DND-41 (cell line): Measurements from ENCODE around the gene GGT7.

ENCODE experiments used
- ATAC-seq: fragments of 200-7000 bp; cut with Tn5 transposase; 3 replicates; pipeline ENCODE4 v1.9.1; 2021; ENCODE audit warnings: low read depth; ENCODE audit not compliant: insufficient read depth
- DNase-seq: peaks from one replicate; pipeline ENCODE4 v3.0.0-alpha.2; 2020
- H2AFZ ChIP-seq: 2 replicates; pipeline ENCODE4 v1.6.0; 2012; ENCODE audit warnings: low read depth, low read length
- H3K27ac ChIP-seq: 2 replicates; pipeline ENCODE4 v1.5.1; 2012; ENCODE audit warnings: low read length, inconsistent platforms
- H3K27me3 ChIP-seq: fragments of 200-600 bp; sonication (generic); 2 replicates; pipeline ENCODE4 v1.6.0; 2012; ENCODE audit warnings: low read length, mild to moderate bottlenecking, inconsistent platforms; ENCODE audit not compliant: insufficient read depth, poor library complexity
- H3K36me3 ChIP-seq: 2 replicates; pipeline ENCODE4 v1.5.1; 2012; ENCODE audit warnings: low read length, inconsistent platforms; ENCODE audit not compliant: insufficient read depth
- H3K4me1 ChIP-seq: 2 replicates; pipeline ENCODE4 v1.5.1; 2012; ENCODE audit warnings: mild to moderate bottlenecking, low read length; ENCODE audit not compliant: insufficient read depth
- H3K4me2 ChIP-seq: 2 replicates; pipeline ENCODE4 v1.6.0; 2012; ENCODE audit warnings: mild to moderate bottlenecking, moderate library complexity, low read length, inconsistent platforms; ENCODE audit not compliant: insufficient read depth
- H3K4me3 ChIP-seq, 2 experiments: fragments of 200-600 bp in 1 of 2; shearing (Covaris generic) in 1 of 2; 2 replicates each; pipeline ENCODE4 v1.5.1; 2012 to 2016; ENCODE audit warnings: inconsistent platforms in 2 of 2, low read length in 2 of 2, mild to moderate bottlenecking in 2 of 2, low read depth in 1 of 2, moderate library complexity in 1 of 2
- H3K79me2 ChIP-seq: 2 replicates; pipeline ENCODE4 v1.6.0; 2012; ENCODE audit warnings: low read length, inconsistent platforms; ENCODE audit not compliant: insufficient read depth
- H3K9ac ChIP-seq: 2 replicates; pipeline ENCODE4 v1.6.0; 2012; ENCODE audit warnings: low read depth, mild to moderate bottlenecking, inconsistent platforms, low read length, moderate library complexity
- H3K9me3 ChIP-seq: 2 replicates; pipeline ENCODE4 v1.5.1; 2012; ENCODE audit warnings: low read length, moderate library complexity, mild to moderate bottlenecking, inconsistent platforms; ENCODE audit not compliant: insufficient read depth, severe bottlenecking
- H4K20me1 ChIP-seq: 2 replicates; pipeline ENCODE4 v1.6.0; 2012; ENCODE audit warnings: low read length; ENCODE audit not compliant: insufficient read depth
- EZH2 ChIP-seq: IDR thresholded peaks from 3 replicates; pipeline ENCODE4 v1.6.1; 2012; ENCODE audit warnings: borderline replicate concordance, low read depth, mild to moderate bottlenecking, moderate library complexity, low read length, inconsistent platforms; ENCODE audit not compliant: severe bottlenecking
- TF ChIP-seq, protein P1 (sequence below): IDR thresholded peaks from 2 replicates; pipeline ENCODE4 v1.5.1; 2012; ENCODE audit warnings: borderline replicate concordance, low read length, moderate library complexity, mild to moderate bottlenecking; ENCODE audit not compliant: poor library complexity, severe bottlenecking; ENCODE audit errors: extremely low read depth

The GGT7 gene

GRCh38 chr20:34891166-34892062, 18.8 kb upstream of the GGT7 start:
- Histone ChIP-seq H4K20me1 (no peaks in the 10 kb centered on the region), H3K79me2 (no peaks in the 10 kb centered on the region), H3K4me1 (no peaks in the 10 kb centered on the region), H3K27me3 (no peaks in the 10 kb centered on the region), H3K27ac (no peak overlapping the region), H2AFZ (no peak overlapping the region), H3K36me3 (no peaks in the 10 kb centered on the region), H3K4me3 (no peak overlapping the region), H3K9ac (no peak overlapping the region), H3K9me3 (no peaks in the 10 kb centered on the region), H3K4me2 (no peak overlapping the region)
- TF ChIP-seq EZH2, result no peak
- TF ChIP-seq, protein P1, sequence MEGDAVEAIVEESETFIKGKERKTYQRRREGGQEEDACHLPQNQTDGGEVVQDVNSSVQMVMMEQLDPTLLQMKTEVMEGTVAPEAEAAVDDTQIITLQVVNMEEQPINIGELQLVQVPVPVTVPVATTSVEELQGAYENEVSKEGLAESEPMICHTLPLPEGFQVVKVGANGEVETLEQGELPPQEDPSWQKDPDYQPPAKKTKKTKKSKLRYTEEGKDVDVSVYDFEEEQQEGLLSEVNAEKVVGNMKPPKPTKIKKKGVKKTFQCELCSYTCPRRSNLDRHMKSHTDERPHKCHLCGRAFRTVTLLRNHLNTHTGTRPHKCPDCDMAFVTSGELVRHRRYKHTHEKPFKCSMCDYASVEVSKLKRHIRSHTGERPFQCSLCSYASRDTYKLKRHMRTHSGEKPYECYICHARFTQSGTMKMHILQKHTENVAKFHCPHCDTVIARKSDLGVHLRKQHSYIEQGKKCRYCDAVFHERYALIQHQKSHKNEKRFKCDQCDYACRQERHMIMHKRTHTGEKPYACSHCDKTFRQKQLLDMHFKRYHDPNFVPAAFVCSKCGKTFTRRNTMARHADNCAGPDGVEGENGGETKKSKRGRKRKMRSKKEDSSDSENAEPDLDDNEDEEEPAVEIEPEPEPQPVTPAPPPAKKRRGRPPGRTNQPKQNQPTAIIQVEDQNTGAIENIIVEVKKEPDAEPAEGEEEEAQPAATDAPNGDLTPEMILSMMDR, result no peak
- no peak for DNase-seq
- ATAC-seq, result peak; percentile 72

DNA sequence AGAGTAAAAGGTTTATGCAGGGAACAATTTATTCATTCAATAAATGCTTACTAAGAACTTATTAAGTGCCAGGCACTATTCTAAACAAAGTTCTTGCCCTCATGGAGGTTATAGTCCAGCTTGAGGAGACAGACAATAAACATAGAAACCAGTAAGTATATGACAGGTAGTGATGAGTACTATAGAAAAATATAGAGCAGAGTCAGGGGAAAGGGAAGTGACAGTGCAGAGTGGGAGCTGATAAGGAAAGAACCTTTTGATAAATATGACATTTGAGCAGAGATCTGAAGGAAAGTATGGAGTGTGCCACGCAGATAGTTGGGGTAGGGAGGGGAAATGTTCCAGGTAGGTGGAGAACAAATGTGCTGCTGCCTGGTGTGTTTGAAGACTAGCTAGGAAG, 15.8 kb upstream of the GGT7 start:
- Histone ChIP-seq H3K79me2 (no peaks in the 10 kb centered on the region), H3K4me1 (no peaks in the 10 kb centered on the region), H3K36me3 (no peaks in the 10 kb centered on the region), H2AFZ (no peak overlapping the region), H4K20me1 (no peaks in the 10 kb centered on the region), H3K4me2 (no peak overlapping the region), H3K27me3 (no peaks in the 10 kb centered on the region), H3K4me3 (no peak overlapping the region), H3K27ac (no peak overlapping the region), H3K9me3 (no peaks in the 10 kb centered on the region), H3K9ac (no peak overlapping the region)
- no peak for DNase-seq
- no peak for ATAC-seq
- TF ChIP-seq, protein P1, result no peak
- no peak for TF ChIP-seq EZH2

- H3K4me2 ChIP-seq, result no peak overlapping the region
- ATAC-seq (no peak), DNase-seq (no peak)
- H3K9me3 ChIP-seq, result no peaks in the 10 kb centered on the region
- no peaks in the 10 kb centered on the region for H3K36me3 ChIP-seq
- TF ChIP-seq, protein P1, result no peak
- TF ChIP-seq EZH2, result no peak
- H3K4me1 ChIP-seq, result no peaks in the 10 kb centered on the region
- H2AFZ ChIP-seq, result no peak overlapping the region
- H3K79me2 ChIP-seq, result no peaks in the 10 kb centered on the region
- no peak overlapping the region for H3K4me3 ChIP-seq
- no peaks in the 10 kb centered on the region for H3K27me3 ChIP-seq
- H3K27ac ChIP-seq, result no peak overlapping the region
- no peaks in the 10 kb centered on the region for H4K20me1 ChIP-seq
- no peak overlapping the region for H3K9ac ChIP-seq
Measured at GRCh38 chr20:34887023-34887422, 14.4 kb upstream of the GGT7 start.
